GM18909 (cell line): ENCODE measurements around the gene LIMS2.

Source experiments
- ATAC-seq: cut with Tn5 transposase; IDR thresholded peaks from one replicate; pipeline ENCODE4 v1.9.1; 2021; ENCODE audit warnings: mild to moderate bottlenecking; ENCODE audit not compliant: unreplicated experiment, poor library complexity

The LIMS2 gene

GRCh38 chr2:127648321-127648720, 27.0 kb downstream of the LIMS2 start:
- no peak for ATAC-seq

GRCh38 chr2:127647242-127648190, 27.8 kb downstream of the LIMS2 start:
- ATAC-seq, result no peak

- ATAC-seq, result no peak
Measured at GRCh38 chr2:127646487-127647241, 28.7 kb downstream of the LIMS2 start.

GRCh38 chr2:127645395-127646291, 29.7 kb downstream of the LIMS2 start, which contains the start of gene GPR17:
Gene GPR17 (plus strand): TSS chr2:127646153. CDS start chr2:127650736, 4,583 bp downstream.
- no peak for ATAC-seq

GRCh38 chr2:127645026-127645394, 30.3 kb downstream of the LIMS2 start:
- ATAC-seq, result no peak

GRCh38 chr2:127644066-127645025, 31.0 kb downstream of the LIMS2 start:
- no peak for ATAC-seq

GRCh38 chr2:127643439-127644065, 31.8 kb downstream of the LIMS2 start:
- ATAC-seq, result no peak

- no peak for ATAC-seq
Measured at GRCh38 chr2:127642706-127643438, 32.5 kb downstream of the LIMS2 start.

- ATAC-seq, result no peak
Measured at GRCh38 chr2:127641846-127642507, 33.4 kb downstream of the LIMS2 start.

- no peak for ATAC-seq
Measured at GRCh38 chr2:127641133-127641532, 34.2 kb downstream of the LIMS2 start.

- peak; percentile 59 for ATAC-seq
Measured at GRCh38 chr2:127640082-127641072, 35.0 kb downstream of the LIMS2 start.

- ATAC-seq, result no peak
Measured at GRCh38 chr2:127639111-127639474, 36.2 kb downstream of the LIMS2 start.

GRCh38 chr2:127638361-127639110, 36.8 kb downstream of the LIMS2 start:
- no peak for ATAC-seq

GRCh38 chr2:127637725-127638252, 37.5 kb downstream of the LIMS2 start:
- no peak for ATAC-seq

GRCh38 chr2:127637236-127637630, 38.1 kb downstream of the LIMS2 start:
- ATAC-seq, result no peak
